Mammary epithelial cell (primary cell): ENCODE results near the gene CSTB.

ENCODE experiments used
- CTCF ChIP-seq, 2 donors: IDR thresholded peaks in 1 of 2; conservative IDR thresholded peaks in 1 of 2; 2 replicates each; pipeline ENCODE4 v1.5.1; 2011 to 2012; ENCODE audit warnings: inconsistent platforms in 2 of 2, low read length in 2 of 2, mild to moderate bottlenecking in 2 of 2, control low read depth in 1 of 2, low read depth in 1 of 2; ENCODE audit not compliant: insufficient read depth in 1 of 2; ENCODE audit errors: extremely low read depth in 1 of 2
- EZH2 ChIP-seq: IDR thresholded peaks from 2 replicates; pipeline ENCODE4 v1.6.1; 2012; ENCODE audit warnings: low read length, inconsistent platforms, borderline replicate concordance

DNA sequence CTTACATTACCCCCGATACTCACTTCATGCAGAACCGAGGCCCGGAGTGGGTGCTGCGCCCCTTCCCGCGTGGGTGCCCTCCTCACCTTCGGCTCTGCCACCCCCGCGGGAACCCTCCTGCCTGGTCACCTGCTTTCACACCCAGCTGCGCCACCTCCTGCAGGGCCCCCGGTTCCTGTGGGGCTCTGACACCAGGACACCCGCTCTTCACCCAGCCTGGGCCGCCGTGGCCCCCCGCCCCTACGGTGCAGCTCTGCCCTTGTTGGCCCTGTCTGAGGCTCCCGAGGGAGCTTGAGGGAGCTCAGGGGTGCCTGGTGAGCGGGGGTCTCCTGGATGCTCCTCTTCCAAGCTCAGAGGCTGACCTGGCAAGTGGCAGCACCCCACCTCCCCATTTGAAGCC lies 32.3 kb upstream of the CSTB start:
- TF ChIP-seq CTCF (conservative IDR thresholded peaks at IDR 0.05 in 1 of 2, IDR thresholded peaks at IDR 0.05 in 1 of 2; ENCODE audit: extremely low read depth in 1 of 2, insufficient read depth in 1 of 2, low read depth in 1 of 2, low read length in 2 of 2) (no peak), EZH2 (no peak)
